K562 (cell line): ENCODE data around the gene UTP25. TPM values are rescaled to one million over a fixed set of nuclear protein-coding genes. Genes with fewer than 3 reads are reported as not detected.
A peak's percentile ranks its signal among the peaks of the same experiment; 100 is the strongest.

Source experiments
- ESRRA ChIP-seq: fragments of 450-650 bp; IDR thresholded peaks from 2 replicates; pipeline ENCODE4 v1.6.1; 2014; ENCODE audit warnings: low read depth, mild to moderate bottlenecking, moderate library complexity, borderline replicate concordance
- NR2C2 ChIP-seq, 2 experiments: fragments of 200-800 bp in 1 of 2; sonication (Bioruptor generic) in 1 of 2; sonication (generic) in 1 of 2; formaldehyde crosslinking in 1 of 2; IDR thresholded peaks; 2 replicates each; pipeline versions ENCODE4 v1.6.1 to v1.8.0; 2016 to 2022; ENCODE audit warnings: mild to moderate bottlenecking in 1 of 2, missing compliant biosample characterization in 1 of 2, missing genetic modification characterization in 1 of 2, missing genetic modification reagents in 1 of 2
- POLR2G ChIP-seq: fragments of 200-400 bp; formaldehyde crosslinking; IDR thresholded peaks from 2 replicates; pipeline ENCODE4 v1.6.1; 2017; ENCODE audit warnings: low read depth, mild to moderate bottlenecking, antibody characterized with exemption, low read length, moderate library complexity
- SAP30 ChIP-seq: fragments of 200-600 bp; sonication (generic); IDR thresholded peaks from 2 replicates; pipeline ENCODE4 v1.6.1; 2012; ENCODE audit warnings: borderline replicate concordance, low read depth, mild to moderate bottlenecking, moderate library complexity, low read length, control low read depth, inconsistent platforms; ENCODE audit not compliant: insufficient read depth, poor library complexity, severe bottlenecking
- polyA plus RNA-seq, 8 experiments: library from polyadenylated mRNA; depleted of rRNA in 4 of 8; stranded (reverse) in 5 of 8; unstranded in 3 of 8; fragments of >200 nt; fragmentation: Nextera tagmentation in 2 of 8; fragmentation: Illumina TruSeq in 1 of 8; extraction: Ambion mirVana in 2 of 8; extraction: Trizol in 1 of 8; gene quantifications; 2 replicates each; pipeline versions ENCODE4 v1.2.1 to v1.2.3, GENCODE V29; 2011 to 2014; ENCODE audit warnings: inconsistent platforms in 1 of 8, missing spikeins in 1 of 8
- total RNA-seq, 7 experiments: library from RNA; depleted of rRNA in 6 of 7; stranded (reverse); fragments of >200 nt in 6 of 7; fragmentation: Illumina TruSeq in 2 of 7; extraction: Trizol in 2 of 7; gene quantifications; 2 replicates each; pipeline versions ENCODE4 v1.2.1 to v1.2.3, GENCODE V29; 2011 to 2021; ENCODE audit warnings: low replicate concordance in 1 of 7
- TF ChIP-seq, protein P1 (sequence below): fragments of 450-650 bp; IDR thresholded peaks from 2 replicates; pipeline ENCODE4 v1.7.0; 2016; ENCODE audit warnings: borderline replicate concordance
- TF ChIP-seq, protein P2 (sequence below), 2 experiments: fragments of 450-650 bp; formaldehyde crosslinking in 1 of 2; IDR thresholded peaks; 2 replicates each; pipeline versions ENCODE4 v1.4.0 to v1.6.1; 2014 to 2020; ENCODE audit warnings: mild to moderate bottlenecking in 2 of 2, borderline replicate concordance in 1 of 2, low read depth in 1 of 2
- TF ChIP-seq, protein P3 (sequence below), 2 experiments: fragments of 250-450 bp in 1 of 2; fragments of 450-650 bp in 1 of 2; sonication (Bioruptor Pico) in 1 of 2; IDR thresholded peaks; 2 replicates each; pipeline versions ENCODE4 v1.6.1 to v1.8.0; 2016 to 2021; ENCODE audit warnings: mild to moderate bottlenecking in 2 of 2, moderate library complexity in 2 of 2, missing compliant biosample characterization in 1 of 2, missing genetic modification characterization in 1 of 2
- TF ChIP-seq, protein P4 (sequence below): fragments of 250-450 bp; sonication (Bioruptor Pico); IDR thresholded peaks from 2 replicates; pipeline ENCODE4 v1.5.0; 2022; ENCODE audit warnings: mild to moderate bottlenecking
- TF ChIP-seq, protein P5 (sequence below): sonication (generic); formaldehyde crosslinking; IDR thresholded peaks from 2 replicates; pipeline ENCODE4 v1.9.0; 2022; ENCODE audit warnings: mild to moderate bottlenecking, missing genetic modification reagents

UTP25 gene
- total and polyA plus RNA-seq, 9 of the 15 experiments (the other 6 are each of a cell fraction or from before 2014, with no cell fraction given) = 5.7 to 17.6 (median 12.0) TPM

DNA sequence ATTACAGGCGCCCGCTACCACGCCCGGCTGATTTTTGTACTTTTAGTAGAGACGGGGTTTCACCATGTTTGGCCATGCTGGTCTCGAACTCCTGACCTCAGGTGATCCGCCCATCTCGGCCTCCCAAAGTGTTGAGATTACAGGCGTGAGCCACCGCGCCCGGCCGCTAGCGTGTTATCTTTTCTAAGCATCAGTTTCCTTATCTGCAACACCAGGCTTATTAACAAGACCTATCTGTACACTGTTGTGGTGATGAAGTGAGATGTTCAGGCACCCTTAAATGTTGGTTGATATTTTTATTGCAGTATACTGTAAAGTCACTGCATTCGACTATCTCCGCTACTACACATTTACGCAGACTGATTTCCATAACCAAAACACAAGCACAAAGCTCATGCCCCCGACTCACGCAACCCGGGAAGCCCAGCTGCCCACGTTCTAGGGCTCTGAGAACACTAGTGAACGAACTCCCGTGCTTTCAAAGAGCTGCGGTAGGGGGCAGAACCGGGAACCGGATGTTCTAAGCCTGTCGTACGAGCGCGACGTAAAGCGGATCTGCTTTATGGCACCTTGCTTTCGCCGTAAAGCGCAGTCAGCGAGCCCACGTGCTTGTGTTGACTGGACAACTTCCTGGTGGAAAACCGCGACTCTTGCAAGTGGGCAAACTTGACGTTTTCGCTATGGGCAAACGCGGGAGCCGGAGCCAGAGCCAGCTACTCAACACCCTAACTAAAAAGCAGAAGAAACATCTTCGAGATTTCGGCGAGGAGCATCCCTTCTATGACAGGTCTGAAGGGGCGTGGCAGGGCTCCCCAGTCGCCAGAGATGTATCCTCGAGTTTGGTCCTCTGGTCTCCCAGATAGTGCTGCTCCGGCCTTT, at the start of gene UTP25 (continued):
- TF ChIP-seq, protein P1, sequence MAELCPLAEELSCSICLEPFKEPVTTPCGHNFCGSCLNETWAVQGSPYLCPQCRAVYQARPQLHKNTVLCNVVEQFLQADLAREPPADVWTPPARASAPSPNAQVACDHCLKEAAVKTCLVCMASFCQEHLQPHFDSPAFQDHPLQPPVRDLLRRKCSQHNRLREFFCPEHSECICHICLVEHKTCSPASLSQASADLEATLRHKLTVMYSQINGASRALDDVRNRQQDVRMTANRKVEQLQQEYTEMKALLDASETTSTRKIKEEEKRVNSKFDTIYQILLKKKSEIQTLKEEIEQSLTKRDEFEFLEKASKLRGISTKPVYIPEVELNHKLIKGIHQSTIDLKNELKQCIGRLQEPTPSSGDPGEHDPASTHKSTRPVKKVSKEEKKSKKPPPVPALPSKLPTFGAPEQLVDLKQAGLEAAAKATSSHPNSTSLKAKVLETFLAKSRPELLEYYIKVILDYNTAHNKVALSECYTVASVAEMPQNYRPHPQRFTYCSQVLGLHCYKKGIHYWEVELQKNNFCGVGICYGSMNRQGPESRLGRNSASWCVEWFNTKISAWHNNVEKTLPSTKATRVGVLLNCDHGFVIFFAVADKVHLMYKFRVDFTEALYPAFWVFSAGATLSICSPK = peak; percentile 13; the same call in 1 of the 2 replicates
- peak; percentile 100 for TF ChIP-seq SAP30
- TF ChIP-seq, protein P2, sequence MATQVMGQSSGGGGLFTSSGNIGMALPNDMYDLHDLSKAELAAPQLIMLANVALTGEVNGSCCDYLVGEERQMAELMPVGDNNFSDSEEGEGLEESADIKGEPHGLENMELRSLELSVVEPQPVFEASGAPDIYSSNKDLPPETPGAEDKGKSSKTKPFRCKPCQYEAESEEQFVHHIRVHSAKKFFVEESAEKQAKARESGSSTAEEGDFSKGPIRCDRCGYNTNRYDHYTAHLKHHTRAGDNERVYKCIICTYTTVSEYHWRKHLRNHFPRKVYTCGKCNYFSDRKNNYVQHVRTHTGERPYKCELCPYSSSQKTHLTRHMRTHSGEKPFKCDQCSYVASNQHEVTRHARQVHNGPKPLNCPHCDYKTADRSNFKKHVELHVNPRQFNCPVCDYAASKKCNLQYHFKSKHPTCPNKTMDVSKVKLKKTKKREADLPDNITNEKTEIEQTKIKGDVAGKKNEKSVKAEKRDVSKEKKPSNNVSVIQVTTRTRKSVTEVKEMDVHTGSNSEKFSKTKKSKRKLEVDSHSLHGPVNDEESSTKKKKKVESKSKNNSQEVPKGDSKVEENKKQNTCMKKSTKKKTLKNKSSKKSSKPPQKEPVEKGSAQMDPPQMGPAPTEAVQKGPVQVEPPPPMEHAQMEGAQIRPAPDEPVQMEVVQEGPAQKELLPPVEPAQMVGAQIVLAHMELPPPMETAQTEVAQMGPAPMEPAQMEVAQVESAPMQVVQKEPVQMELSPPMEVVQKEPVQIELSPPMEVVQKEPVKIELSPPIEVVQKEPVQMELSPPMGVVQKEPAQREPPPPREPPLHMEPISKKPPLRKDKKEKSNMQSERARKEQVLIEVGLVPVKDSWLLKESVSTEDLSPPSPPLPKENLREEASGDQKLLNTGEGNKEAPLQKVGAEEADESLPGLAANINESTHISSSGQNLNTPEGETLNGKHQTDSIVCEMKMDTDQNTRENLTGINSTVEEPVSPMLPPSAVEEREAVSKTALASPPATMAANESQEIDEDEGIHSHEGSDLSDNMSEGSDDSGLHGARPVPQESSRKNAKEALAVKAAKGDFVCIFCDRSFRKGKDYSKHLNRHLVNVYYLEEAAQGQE (IDR thresholded peaks at IDR 0.05; ENCODE audit: borderline replicate concordance) = 0 out of 2 replicates have a peak, but pooled peaks have one; percentile 20
- TF ChIP-seq, protein P2 (CRISPR knock-in tag; IDR thresholded peaks at IDR 0.05; ENCODE audit: low read depth) = no peak
- peak; percentile 60 for TF ChIP-seq POLR2G
- peak; percentile 34; the same call in 1 of the 2 replicates for TF ChIP-seq NR2C2 (CRISPR knock-in tag; IDR thresholded peaks at IDR 0.05)
- no peak; the same call in none of the 2 replicates for TF ChIP-seq NR2C2 (tag; IDR thresholded peaks at IDR 0.05)
- TF ChIP-seq, protein P3, sequence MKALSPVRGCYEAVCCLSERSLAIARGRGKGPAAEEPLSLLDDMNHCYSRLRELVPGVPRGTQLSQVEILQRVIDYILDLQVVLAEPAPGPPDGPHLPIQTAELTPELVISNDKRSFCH (CRISPR knock-in tag; IDR thresholded peaks at IDR 0.05) = 0 out of 2 replicates have a peak, but pooled peaks have one; percentile 12
- TF ChIP-seq, protein P3 (tag; IDR thresholded peaks at IDR 0.05) = no peak
- peak; percentile 60; the same call in 1 of the 2 replicates for TF ChIP-seq ESRRA
- TF ChIP-seq, protein P4, sequence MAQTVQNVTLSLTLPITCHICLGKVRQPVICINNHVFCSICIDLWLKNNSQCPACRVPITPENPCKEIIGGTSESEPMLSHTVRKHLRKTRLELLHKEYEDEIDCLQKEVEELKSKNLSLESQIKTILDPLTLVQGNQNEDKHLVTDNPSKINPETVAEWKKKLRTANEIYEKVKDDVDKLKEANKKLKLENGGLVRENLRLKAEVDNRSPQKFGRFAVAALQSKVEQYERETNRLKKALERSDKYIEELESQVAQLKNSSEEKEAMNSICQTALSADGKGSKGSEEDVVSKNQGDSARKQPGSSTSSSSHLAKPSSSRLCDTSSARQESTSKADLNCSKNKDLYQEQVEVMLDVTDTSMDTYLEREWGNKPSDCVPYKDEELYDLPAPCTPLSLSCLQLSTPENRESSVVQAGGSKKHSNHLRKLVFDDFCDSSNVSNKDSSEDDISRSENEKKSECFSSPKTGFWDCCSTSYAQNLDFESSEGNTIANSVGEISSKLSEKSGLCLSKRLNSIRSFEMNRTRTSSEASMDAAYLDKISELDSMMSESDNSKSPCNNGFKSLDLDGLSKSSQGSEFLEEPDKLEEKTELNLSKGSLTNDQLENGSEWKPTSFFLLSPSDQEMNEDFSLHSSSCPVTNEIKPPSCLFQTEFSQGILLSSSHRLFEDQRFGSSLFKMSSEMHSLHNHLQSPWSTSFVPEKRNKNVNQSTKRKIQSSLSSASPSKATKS (CRISPR knock-in tag) = no peak
- TF ChIP-seq, protein P5, sequence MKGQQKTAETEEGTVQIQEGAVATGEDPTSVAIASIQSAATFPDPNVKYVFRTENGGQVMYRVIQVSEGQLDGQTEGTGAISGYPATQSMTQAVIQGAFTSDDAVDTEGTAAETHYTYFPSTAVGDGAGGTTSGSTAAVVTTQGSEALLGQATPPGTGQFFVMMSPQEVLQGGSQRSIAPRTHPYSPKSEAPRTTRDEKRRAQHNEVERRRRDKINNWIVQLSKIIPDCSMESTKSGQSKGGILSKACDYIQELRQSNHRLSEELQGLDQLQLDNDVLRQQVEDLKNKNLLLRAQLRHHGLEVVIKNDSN (CRISPR knock-in tag) = peak; percentile 91
